GM15510 (cell line): ENCODE results near the gene PSMD14.

Experiments used
- POLR2A ChIP-seq: IDR thresholded peaks from 3 replicates; pipeline ENCODE4 v1.6.1; 2011; ENCODE audit warnings: borderline replicate concordance; ENCODE audit not compliant: insufficient read length; ENCODE audit errors: extremely low read depth

PSMD14 gene

DNA sequence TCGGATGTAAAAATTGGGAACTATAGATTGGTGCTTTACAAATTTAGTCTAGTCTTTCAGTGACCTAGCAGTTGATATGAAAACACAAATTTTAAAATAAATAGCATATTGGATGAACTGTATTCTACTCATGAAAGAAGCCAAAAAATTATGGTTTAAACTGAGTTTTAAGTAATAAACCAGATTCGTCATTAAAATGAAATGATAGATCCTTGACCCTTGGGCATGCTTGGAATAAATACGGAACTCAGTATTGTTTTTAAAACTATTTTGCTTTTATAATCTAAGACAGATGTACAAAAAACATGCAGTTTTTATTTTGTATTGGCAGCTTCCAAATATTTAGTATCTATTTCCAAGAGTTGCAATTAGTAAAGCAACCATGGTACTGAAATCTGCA is 73.3 kb downstream of the PSMD14 start:
- TF ChIP-seq POLR2A: no peak

DNA sequence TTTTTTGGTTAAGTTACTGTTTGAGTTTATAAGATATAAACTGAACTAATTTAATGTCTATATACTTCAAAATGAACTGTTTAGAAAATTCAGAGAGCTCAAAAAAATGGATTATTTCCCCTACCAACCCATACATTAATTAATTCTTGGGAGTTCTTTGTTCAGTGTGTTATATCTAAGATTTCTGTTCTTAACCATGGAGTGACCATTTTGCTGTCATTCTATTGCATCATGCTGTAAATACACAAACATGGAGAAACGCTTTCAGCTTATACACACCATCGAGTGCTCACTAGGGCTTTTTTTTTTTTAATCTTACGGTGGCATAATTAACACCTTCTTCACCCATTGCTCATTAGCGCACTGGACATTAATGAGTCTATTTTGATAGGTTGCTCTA is 74.5 kb downstream of the PSMD14 start:
- TF ChIP-seq POLR2A: no peak

DNA sequence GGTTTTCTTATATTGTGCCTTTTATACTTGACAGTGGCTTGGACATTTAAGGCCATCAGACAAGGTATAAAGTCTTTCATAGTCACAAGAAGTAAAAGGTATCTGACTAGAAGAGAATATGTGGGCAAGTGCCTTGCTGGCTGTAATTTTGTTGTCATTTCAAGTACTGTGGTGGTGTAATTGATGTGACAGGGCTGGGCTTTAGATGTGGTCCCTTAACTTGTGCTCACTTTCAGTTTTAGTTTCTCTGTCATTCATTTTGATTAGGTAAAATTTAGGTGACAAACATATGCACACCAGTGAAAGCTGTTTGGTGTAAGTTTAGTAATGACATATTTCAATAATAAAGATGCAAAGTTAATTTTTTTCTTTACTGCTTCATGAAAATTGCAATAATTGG is 76.6 kb downstream of the PSMD14 start:
- TF ChIP-seq POLR2A: no peak

DNA sequence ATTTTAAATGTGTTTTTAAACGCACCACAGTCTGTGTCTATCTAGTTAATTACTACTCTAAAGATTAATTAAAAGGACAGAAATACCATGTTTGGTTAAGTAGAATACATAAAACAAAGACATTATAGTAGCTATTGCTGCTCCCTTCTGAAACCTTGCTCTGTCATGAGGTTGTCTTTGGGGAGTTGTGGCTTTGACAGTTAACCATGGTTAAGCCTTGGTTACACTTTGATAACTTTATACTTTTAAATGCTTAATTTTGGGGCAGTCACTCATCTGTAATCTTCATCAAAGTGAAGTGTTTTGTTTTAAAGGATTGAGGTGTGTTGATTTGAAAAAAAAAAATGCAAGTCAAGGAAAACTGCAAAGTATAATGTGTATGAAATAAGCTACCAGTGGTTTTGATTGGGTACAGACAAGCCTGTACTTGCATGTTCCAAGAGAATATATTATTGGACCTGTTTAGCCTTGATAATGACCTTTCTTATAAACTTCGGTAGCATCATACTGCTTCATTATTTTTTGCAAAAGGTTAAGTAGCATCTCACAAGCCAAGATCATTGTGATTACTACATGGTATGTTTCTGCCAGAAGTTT is 78.1 kb downstream of the PSMD14 start:
- no peak for TF ChIP-seq POLR2A

DNA sequence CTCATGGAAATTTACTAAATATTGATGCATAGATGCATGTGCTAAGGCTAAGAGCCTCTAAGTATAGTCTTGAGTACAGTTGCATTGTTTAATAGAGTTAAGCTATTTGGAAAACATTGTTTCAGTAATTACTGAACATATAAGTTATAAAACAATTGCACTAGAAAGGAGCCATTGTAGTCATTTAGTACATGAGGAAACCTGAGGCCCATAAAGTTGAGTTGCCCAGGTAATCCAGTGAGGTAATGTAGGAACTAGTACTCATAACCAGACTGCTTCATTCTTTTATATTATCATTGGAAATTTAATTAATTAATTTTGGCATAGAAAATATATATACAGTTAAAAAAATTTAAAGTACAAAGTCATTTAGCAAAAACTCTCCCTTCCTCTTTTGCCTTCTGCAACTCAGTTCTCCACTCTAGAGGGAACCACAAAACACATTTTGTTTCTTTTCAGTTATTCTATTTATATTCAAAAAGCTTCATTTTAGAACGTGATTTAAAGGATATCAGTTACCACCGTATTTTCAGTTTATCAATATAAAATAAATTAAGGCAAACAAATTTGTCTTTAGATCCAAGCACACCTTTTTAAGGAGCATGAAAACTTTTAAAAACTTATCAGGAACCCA is 80.0 kb downstream of the PSMD14 start:
- TF ChIP-seq POLR2A: no peak

DNA sequence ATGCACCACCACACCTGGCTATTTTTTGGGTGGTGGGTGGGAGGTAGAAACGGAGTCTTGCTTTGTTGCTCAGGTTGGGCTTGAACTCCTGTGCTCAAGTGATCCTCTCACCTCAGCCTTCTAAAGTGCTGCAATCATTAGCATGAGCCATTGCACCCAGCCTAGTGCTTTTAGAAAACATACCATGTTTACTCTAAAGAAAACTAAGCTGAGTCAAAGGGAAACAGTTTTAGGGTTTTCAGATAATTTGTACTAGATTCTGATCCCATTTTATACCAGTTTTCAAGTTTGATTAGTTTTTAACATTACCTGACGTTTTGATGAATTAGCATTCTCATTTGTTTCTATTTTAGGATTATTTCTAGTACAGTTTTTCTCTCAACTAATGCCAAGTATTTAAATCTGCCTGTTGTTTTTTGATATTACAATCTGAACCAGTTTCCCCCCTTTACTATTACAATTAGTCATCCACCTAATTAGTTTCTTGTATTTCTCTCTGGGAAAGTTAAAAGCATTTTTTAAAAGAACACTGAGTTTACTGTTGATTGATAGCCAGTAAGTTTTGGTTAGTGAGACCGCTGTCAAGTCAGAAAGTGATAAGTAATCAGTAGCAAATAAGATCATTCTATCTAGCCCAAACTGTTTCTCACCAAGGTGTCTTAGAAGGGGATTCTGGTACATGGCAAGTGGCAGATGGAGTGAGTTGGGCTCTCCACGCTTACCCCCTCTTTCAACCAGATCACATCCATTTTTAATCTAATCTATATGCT is 83.7 kb downstream of the PSMD14 start:
- TF ChIP-seq POLR2A: no peak

DNA sequence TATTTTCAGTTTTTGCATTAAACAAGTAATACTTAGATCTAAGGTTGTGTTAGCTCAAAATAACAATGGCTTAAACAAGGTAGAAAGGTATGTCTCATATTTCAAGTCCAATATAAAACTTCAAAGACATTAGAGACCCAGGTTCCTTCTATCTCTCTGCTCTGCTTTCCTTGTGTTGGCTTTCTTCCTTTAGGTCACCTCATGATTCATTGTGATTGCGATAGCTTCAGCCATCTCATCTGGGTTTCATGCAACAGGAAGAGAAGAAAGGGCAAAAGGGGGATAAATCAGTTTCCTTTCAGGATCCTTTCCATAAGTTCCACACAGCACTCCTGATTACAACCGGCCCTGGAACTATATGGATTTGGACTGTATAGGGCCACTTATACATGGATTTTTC is 91.9 kb downstream of the PSMD14 start:
- no peak for TF ChIP-seq POLR2A

DNA sequence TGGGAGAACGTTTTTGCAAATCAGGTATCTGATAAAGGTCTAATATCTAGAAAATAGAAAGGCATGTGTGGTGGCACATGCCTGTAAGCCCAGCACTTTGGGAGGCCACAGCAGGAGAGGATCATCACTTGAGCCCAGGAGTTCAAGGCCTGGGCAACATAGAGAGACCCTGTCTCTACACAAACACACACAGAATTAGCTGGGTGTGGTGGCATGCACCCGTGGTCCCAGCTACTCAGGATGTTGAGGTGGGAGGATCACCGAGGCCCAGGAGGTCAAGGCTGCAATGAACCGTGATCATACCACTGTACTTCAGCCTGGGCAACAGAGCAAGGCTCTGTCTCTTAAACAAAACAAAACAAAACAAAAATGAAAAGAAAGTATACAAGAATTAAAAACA is 94.1 kb downstream of the PSMD14 start:
- no peak for TF ChIP-seq POLR2A

DNA sequence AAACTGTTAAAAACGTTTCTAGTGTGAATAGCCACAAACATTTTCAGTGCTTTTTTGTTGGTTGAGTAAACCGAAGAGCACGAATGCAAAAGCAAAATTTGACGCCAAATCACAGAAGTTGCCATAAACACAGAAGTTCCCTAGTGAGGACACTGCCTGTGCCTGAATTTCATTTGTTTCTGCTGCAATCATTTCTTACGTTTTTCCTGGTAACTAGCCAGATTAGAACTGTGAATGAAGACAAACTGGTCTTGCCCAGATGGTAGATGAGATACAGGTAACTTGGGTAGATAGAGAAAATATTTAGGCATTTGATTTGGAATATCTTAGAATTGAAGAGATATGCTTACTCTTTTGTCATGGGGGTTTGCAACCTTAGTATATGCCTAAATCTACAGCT is 98.1 kb downstream of the PSMD14 start:
- no peak for TF ChIP-seq POLR2A

DNA sequence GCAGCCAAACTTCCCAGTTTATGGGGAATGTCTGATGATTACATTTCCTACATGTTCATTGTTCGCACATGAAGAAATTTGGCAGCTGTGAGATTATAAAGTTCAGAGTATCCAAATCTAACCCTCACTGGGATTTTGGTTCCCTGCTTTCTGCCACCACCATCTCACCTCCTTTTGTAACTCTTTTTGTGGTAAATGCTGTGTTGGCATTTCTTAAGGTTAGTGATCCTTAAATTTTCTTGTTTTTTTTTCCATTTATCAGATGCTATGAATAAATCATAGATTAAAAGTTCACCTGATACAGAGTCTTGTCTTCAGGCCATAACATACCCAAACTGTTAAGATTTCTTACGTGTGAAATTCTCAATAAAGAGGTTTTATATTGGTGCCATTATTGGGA is 99.4 kb downstream of the PSMD14 start:
- no peak for TF ChIP-seq POLR2A

DNA sequence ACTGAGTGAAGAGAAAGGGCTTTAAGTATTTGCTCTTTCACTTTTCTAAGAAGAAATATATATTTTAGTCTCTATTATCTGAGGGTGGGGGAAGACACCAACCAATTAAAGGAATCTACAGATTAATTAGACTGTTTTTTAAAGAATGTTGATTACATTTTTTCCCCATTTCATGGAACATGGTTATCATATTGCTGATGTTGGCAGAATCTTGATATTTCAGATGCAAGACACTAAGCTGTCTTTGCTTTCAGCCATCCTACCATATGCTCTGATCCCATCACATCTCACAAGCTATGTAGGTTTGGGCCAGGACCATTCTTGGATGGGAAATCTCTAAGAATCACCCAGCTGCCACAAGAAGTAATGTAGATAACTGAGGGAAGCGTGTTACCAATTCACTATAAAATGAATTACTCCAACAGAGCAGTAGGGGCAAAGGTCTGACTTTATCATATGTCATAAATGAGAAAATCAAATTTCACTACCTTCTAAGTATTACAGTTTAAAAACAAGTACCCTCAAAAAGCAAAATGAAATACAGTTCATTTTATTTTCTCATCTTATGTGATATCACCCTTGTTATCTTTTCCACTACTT is 101.2 kb downstream of the PSMD14 start:
- no peak for TF ChIP-seq POLR2A

DNA sequence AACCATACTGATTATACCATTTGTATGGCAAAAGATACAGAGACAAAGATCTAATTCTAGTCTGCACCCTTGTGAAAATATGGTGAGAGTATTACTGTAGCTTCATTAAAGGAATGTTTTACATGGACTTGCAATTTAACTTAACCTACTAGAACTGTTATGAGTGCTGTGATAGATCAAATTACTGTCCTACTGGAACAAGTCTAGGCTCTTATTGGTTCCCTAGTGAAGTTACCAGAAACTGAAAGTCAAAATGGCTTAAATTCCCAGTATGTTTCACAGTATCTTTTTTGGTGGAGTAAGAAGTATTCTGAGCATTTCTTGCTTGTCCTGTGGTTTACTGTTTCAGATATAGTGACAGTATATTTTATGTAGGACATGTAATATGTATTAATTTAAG is 104.1 kb downstream of the PSMD14 start:
- TF ChIP-seq POLR2A: no peak

DNA sequence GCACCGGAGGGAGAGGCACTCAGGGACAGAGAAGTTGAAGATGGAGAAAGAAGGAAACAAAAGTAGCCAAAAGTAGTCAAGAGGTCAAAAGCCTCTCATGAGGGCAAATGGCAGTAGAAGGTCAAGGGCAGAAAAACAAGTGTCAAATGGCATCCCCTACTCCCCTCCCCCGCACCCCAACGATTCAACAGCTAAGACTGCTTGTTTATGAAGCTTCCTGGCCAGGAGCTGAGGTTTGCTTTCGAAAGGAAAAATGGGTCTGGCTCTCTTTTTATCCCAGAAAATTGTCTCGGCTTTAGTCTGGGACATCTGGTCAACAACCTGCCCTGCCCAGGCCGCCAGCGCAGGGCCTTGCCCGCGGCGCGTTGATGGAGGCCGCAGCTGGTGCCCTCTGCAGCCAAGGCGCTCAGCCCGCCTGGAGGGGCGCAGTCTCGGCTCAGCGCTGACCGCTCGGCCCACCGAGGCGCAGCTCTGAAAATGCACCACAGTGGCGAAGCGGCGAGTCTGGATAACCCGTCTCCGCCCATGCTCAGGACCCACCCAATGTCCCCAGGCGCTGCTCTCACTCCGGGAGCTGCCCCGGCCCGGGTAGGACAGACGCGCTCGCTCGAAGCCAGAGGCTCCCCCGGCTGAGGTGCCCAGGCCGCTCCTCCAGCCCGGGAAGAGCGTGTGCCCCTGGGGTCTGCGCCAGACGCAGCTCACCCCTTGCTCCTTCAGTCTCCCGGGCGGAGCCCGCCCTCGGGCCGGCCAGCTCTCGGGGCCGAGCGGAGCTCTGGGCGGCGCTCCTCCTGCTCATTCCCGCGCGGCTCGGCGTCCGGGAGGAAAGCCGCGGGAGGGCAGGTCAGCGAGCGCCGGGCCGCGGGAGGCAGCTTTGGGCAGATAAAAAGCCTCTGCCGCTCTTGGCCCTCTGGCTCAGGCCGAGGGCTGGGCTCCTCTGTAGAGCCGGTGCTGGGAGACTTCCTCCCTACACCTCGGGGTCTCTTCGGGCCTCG is 106.1 kb downstream of the PSMD14 start:
- TF ChIP-seq POLR2A: no peak
